C4-2B (cell line): ENCODE data around the gene NCOA7.
"Not testable (repeated sequence)": the region's sequence is repeated elsewhere in the genome, so short reads cannot be mapped to it uniquely, and the experiment has no call there.

Experiments used
- H3K27ac ChIP-seq: fragments of 450-650 bp; 2 replicates; pipeline ENCODE4 v1.5.1; 2017
- CTCF ChIP-seq: fragments of 450-650 bp; conservative IDR thresholded peaks from 2 replicates; pipeline ENCODE4 v1.5.1; 2017; ENCODE audit warnings: mild to moderate bottlenecking
- ZFX ChIP-seq: fragments of 450-650 bp; IDR thresholded peaks from 2 replicates; pipeline ENCODE4 v1.6.1; 2017

Gene NCOA7

GRCh38 chr6:125910527-125910926 lies 119.8 kb downstream of the NCOA7 start:
- TF ChIP-seq ZFX (no peak), CTCF (no peak)
- no peak overlapping the region for H3K27ac ChIP-seq

DNA sequence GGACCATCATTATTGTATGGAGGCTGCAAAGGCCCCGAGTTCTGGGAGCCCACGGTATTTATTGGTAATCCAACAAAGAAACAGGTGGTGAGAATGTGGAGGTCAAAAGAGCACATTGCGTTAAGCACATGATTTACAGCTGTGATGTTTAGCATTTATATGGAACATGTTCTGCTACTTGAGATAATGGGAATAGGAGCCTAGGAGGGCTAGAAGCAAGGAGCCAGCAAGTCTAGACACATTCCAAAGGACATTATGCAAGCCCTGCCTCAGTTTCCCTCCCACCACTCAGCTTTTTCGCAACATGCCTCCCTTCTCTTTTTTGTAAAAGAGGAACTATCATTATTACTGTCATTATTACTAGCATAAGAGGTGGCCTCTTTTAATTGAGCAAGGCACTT lies 120.3 kb downstream of the NCOA7 start:
- H3K27ac ChIP-seq = not testable (repeated sequence)

- not testable (repeated sequence) for H3K27ac ChIP-seq
Observed at GRCh38 chr6:125912430-125912829, 121.7 kb downstream of the NCOA7 start.

GRCh38 chr6:125913145-125913544 lies 122.4 kb downstream of the NCOA7 start:
- H3K27ac ChIP-seq = no peak overlapping the region
- TF ChIP-seq ZFX = no peak

- TF ChIP-seq ZFX (no peak), CTCF (no peak)
Observed at GRCh38 chr6:125913864-125914351, 123.1 kb downstream of the NCOA7 start.

GRCh38 chr6:125918230-125918629 lies 127.5 kb downstream of the NCOA7 start:
- TF ChIP-seq CTCF (no peak), ZFX (no peak)
- no peak overlapping the region for H3K27ac ChIP-seq

More at GRCh38 chr6:125913864-125914351, 123.1 kb downstream of the NCOA7 start:
- H3K27ac ChIP-seq = no peak overlapping the region

DNA sequence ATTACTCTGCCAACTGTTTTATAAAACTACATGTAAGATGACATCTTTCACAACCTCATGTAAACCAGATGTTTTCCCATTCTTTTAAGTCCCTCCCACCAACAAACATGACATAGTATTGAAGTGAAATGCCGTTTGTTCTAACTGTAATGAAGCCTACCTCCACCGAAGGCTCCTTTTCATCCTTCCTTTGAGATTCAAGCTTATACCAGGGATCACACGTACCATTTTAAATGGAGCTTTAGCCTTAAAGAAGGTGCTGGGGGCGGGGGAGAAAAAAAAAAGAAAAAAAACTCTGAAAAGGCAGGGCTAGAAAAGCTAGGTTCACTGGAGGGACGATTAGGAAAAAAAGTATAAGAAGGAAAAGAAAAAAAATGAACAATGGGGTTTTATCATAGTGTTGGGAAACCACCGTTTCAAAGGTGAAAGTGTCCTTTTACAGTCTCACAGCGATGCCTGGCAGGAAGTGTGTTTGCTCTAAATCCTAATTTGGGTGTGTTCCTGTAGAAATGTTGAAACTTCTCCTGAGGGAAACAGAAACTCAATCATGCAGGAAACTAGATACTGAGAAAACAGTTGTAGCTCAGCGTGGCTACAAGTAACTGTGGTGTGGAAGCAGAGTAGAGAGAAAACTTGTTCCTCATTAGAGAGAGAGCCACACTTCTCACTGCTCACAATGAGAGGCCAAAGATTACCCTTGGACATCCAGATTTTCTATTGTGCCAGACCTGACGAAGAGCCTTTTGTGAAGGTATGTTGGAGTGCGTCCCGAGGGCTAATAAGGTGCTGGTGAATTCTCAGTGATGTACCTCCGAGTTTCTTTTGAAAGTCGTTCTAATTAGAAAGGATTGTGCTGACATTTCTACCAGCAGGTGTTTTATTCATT lies 128.2 kb downstream of the NCOA7 start:
- no peak for TF ChIP-seq ZFX
- no peak for TF ChIP-seq CTCF
- no peak overlapping the region for H3K27ac ChIP-seq

GRCh38 chr6:125919618-125920017 lies 128.9 kb downstream of the NCOA7 start:
- no peak overlapping the region for H3K27ac ChIP-seq
- TF ChIP-seq ZFX (no peak), CTCF (no peak)

DNA sequence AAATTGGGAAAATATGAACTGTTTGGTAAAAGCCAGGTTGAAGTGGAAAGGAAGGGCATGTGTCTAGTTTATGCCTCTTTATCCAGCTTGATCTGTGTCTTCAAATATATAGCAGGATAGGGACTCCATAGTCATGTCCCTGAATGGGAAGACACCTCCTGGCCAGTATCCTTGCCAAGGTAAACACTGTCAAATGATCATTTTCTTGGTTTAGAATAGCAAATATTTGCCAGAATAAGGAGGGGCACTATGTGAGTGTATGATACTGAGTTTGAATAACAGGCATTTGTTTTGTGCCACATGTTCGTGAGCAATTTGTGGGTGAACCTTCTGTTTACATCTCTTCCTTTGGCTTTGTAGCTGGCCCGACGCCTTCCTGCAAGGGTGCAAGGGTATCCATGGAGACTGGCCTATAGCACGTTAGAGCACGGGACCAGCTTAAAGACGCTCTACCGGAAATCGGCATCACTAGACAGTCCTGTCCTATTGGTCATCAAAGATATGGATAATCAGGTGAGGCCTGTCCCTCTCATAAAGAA lies 131.6 kb downstream of the NCOA7 start:
- H3K27ac ChIP-seq = no peak overlapping the region
- TF ChIP-seq ZFX = no peak
